Keratinocyte (primary cell): ENCODE measurements around the gene C1orf174.

Experiments
- EZH2 ChIP-seq: IDR thresholded peaks from one replicate; pipeline ENCODE4 v1.6.1; 2012; ENCODE audit warnings: inconsistent platforms, mild to moderate bottlenecking, low read length, moderate library complexity
- TF ChIP-seq, protein P1 (sequence below), 3 experiments: IDR thresholded peaks in 1 of 3; conservative IDR thresholded peaks in 1 of 3; optimal IDR thresholded peaks in 1 of 3; 2 replicates in 2 of 3; 3 replicates in 1 of 3; pipeline versions ENCODE3 to v1.5.1; 2011; ENCODE audit warnings: low read length in 3 of 3, mild to moderate bottlenecking in 3 of 3, moderate library complexity in 2 of 3, control low read depth in 1 of 3, inconsistent platforms in 1 of 3; ENCODE audit not compliant: insufficient read depth in 2 of 3; ENCODE audit errors: extremely low read depth in 1 of 3

DNA sequence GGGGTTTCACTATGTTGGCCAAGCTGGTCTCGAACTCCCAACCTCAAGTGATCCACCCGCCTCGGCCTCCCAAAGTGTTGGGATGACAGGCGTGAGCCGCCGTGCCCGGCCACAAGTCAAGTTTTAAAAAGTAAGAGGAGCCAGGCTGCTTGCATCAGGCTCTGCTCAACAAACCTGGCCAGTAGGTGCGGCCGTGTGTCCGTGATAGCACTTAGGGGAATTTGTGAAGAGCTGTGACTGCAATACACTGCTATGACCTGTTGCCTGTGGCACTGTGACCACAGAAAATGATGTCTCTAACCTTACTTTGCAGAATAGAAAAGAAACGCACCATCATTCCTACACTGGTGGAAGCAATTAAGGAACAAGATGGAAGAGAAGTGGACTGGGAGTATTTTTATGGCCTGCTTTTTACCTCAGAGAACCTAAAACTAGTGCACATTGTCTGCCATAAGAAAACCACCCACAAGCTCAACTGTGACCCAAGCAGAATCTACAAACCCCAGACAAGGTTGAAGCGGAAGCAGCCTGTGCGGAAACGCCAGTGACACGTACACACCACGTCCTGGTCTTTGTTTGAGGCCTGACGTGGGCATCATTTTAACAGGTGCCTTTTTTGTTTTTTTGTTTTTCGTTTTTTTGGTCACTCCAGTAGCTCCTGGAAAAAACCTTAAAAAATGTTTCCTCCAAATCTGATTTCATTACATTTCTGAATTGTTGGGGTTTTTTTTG, 16.7 kb downstream of the C1orf174 start:
- no peak for TF ChIP-seq EZH2
- TF ChIP-seq, protein P1, sequence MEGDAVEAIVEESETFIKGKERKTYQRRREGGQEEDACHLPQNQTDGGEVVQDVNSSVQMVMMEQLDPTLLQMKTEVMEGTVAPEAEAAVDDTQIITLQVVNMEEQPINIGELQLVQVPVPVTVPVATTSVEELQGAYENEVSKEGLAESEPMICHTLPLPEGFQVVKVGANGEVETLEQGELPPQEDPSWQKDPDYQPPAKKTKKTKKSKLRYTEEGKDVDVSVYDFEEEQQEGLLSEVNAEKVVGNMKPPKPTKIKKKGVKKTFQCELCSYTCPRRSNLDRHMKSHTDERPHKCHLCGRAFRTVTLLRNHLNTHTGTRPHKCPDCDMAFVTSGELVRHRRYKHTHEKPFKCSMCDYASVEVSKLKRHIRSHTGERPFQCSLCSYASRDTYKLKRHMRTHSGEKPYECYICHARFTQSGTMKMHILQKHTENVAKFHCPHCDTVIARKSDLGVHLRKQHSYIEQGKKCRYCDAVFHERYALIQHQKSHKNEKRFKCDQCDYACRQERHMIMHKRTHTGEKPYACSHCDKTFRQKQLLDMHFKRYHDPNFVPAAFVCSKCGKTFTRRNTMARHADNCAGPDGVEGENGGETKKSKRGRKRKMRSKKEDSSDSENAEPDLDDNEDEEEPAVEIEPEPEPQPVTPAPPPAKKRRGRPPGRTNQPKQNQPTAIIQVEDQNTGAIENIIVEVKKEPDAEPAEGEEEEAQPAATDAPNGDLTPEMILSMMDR (optimal IDR thresholded peaks at IDR 0.05 in 1 of 3, IDR thresholded peaks at IDR 0.05 in 1 of 3, conservative IDR thresholded peaks at IDR 0.05 in 1 of 3; ENCODE audit: extremely low read depth in 1 of 3, insufficient read depth in 2 of 3, low read length in 3 of 3) = no peak
